Endothelial cell of umbilical vein (primary cell): ENCODE data around the gene PRKAR1B. TPM values are rescaled to one million over a fixed set of nuclear protein-coding genes. Genes with fewer than 3 reads are reported as not detected.

Experiments
- BruUV-seq: library from RNA; stranded (reverse); fragments of 400-500 nt; replicated peaks from 2 replicates; lab custom pipeline; 2021; lab: Mats Ljungman, UMichigan
- CTCF ChIA-PET: fragments of 300-600, 350-600 bp; sonication (Branson Sonifier 250); formaldehyde crosslinking; loops from one replicate; lab custom pipeline; 2021; ENCODE audit warnings: antibody characterized with exemption, inconsistent platforms; lab: Charles Lee
- POLR2A ChIA-PET: fragments of 300-600, 350-600 bp; sonication (Branson Sonifier 250); formaldehyde crosslinking; loops from one replicate; lab custom pipeline; 2021; ENCODE audit warnings: antibody characterized with exemption, inconsistent platforms; lab: Charles Lee
- DNase-seq: peaks from one replicate; pipeline ENCODE4 v3.0.0-alpha.2; 2011; ENCODE audit warnings: low read depth, low spot score
- FAIRE-seq: peaks from 2 replicates; lab custom pipeline; 2011; peaks lifted over from hg19 to GRCh38; lab: Jason Lieb, UNC
- H2AFZ ChIP-seq: 2 replicates; pipeline ENCODE4 v1.6.0; 2012; ENCODE audit warnings: low read depth, low read length, control low read depth, inconsistent platforms
- H3K27ac ChIP-seq: 2 replicates; pipeline ENCODE4 v1.5.1; 2011; ENCODE audit warnings: low read depth, mild to moderate bottlenecking, control low read depth, low read length, moderate library complexity; ENCODE audit not compliant: insufficient read depth
- H3K27me3 ChIP-seq, 2 experiments: 2 replicates each; pipeline versions ENCODE4 v1.6.0 to v1.6.1; 2011; ENCODE audit warnings: low read length in 2 of 2, mixed read lengths in 1 of 2; ENCODE audit not compliant: control insufficient read depth in 2 of 2, insufficient read depth in 2 of 2
- H3K36me3 ChIP-seq, 2 experiments: 2 replicates in 1 of 2; 3 replicates in 1 of 2; pipeline ENCODE4 v1.5.1; 2011; ENCODE audit warnings: low read length in 2 of 2, mild to moderate bottlenecking in 1 of 2, moderate library complexity in 1 of 2; ENCODE audit not compliant: control insufficient read depth in 2 of 2, insufficient read depth in 2 of 2; ENCODE audit errors: extremely low read depth in 1 of 2
- H3K4me1 ChIP-seq: 3 replicates; pipeline ENCODE4 v1.5.1; 2011; ENCODE audit warnings: mild to moderate bottlenecking, low read length; ENCODE audit not compliant: control insufficient read depth, insufficient read depth; ENCODE audit errors: extremely low read depth
- H3K4me2 ChIP-seq: 2 replicates; pipeline ENCODE4 v1.6.1; 2011; ENCODE audit warnings: low read length, control low read depth, mixed read lengths; ENCODE audit not compliant: insufficient read depth
- H3K4me3 ChIP-seq, 3 experiments: fragments of 200-600 bp in 1 of 3; sonication (generic), shearing (Covaris generic) in 1 of 3; replicated peaks in 1 of 3; 2 replicates each; pipeline ENCODE4 v1.5.1; 2011 to 2016; ENCODE audit warnings: control low read depth in 3 of 3, low read length in 3 of 3, mild to moderate bottlenecking in 2 of 3, inconsistent platforms in 1 of 3, low read depth in 1 of 3, moderate library complexity in 1 of 3; ENCODE audit not compliant: insufficient read depth in 1 of 3
- H3K79me2 ChIP-seq: 2 replicates; pipeline ENCODE4 v1.6.0; 2012; ENCODE audit warnings: low read length, inconsistent platforms; ENCODE audit not compliant: control insufficient read depth, insufficient read depth
- H3K9ac ChIP-seq: replicated peaks from 2 replicates; pipeline ENCODE3; 2011; ENCODE audit warnings: low read length, control low read depth; ENCODE audit not compliant: insufficient read depth; ENCODE audit errors: extremely low read depth
- H3K9me1 ChIP-seq: replicated peaks from 3 replicates; pipeline ENCODE4 v1.6.0; 2011; ENCODE audit warnings: mild to moderate bottlenecking, low read length; ENCODE audit not compliant: control insufficient read depth, insufficient read depth; ENCODE audit errors: extremely low read depth
- H3K9me3 ChIP-seq: replicated peaks from 2 replicates; pipeline ENCODE4 v1.5.1; 2012; ENCODE audit warnings: low read length, inconsistent platforms; ENCODE audit not compliant: control insufficient read depth, insufficient read depth
- H4K20me1 ChIP-seq: replicated peaks from 2 replicates; pipeline ENCODE3; 2011; ENCODE audit warnings: mild to moderate bottlenecking, low read length; ENCODE audit not compliant: control insufficient read depth, insufficient read depth; ENCODE audit errors: extremely low read depth
- CTCF ChIP-seq, 2 donors: IDR thresholded peaks; 1 replicate in 1 of 2; 2 replicates in 1 of 2; pipeline ENCODE4 v1.5.1; 2011; ENCODE audit warnings: low read length in 2 of 2, mild to moderate bottlenecking in 2 of 2, moderate library complexity in 2 of 2, control low read depth in 1 of 2, inconsistent platforms in 1 of 2, low read depth in 1 of 2; ENCODE audit not compliant: insufficient read depth in 1 of 2; ENCODE audit errors: extremely low read depth in 1 of 2
- POLR2AphosphoS5 ChIP-seq: IDR thresholded peaks from 2 replicates; pipeline ENCODE4 v1.6.1; 2012; ENCODE audit warnings: low read depth, mild to moderate bottlenecking, control low read depth, low read length, moderate library complexity; ENCODE audit not compliant: insufficient read depth
- dilution Hi-C: fragments of 300-500 bp; cut with MboI; formaldehyde crosslinking; loops from one replicate; pipeline ENCODE4 v1.15.0; 2019; ENCODE audit warnings: low sequenced_read_pairs; ENCODE audit not compliant: extremely low pct_ligation_motif_present
- intact Hi-C: fragments of 100-400 bp; cut with micrococcal nuclease; formaldehyde crosslinking; loops from one replicate; pipeline ENCODE4 v1.10.0; 2022
- polyA plus RNA-seq, 4 experiments: library from polyadenylated mRNA; depleted of rRNA in 3 of 4; stranded (reverse) in 3 of 4; unstranded in 1 of 4; fragments of >200 nt; gene quantifications; 2 replicates each; pipeline versions ENCODE4 v1.2.1 to v1.2.3, GENCODE V29; 2011 to 2012; ENCODE audit warnings: missing spikeins in 1 of 4
- total RNA-seq: library from RNA; stranded (reverse); gene quantifications from 2 replicates; pipeline ENCODE4 v1.2.3, GENCODE V29; 2021

The PRKAR1B gene
- total and polyA plus RNA-seq, 2 donors (not counting 3 experiments of a cell fraction or from before 2014, with no cell fraction given), result 15.4 to 29.2 TPM

- CTCF ChIA-PET, result interaction anchor here (1.0 to 1.6 kb wide), 2 partner anchors 12 to 366 kb away, joined by 3 to 4 read pairs; no protein-coding TSS in a partner anchor
- Histone ChIP-seq H2AFZ (peak overlapping the region; percentile 3), H3K36me3 (no peaks in the 10 kb centered on the region), H3K4me2 (no peak overlapping the region), H3K27ac (no peak overlapping the region), H3K4me3 (no peak overlapping the region), H3K9me1 (no peaks in the 10 kb centered on the region), H3K9ac (no peak overlapping the region), H3K27me3 (no peaks in the 10 kb centered on the region), H4K20me1 (no peaks in the 10 kb centered on the region), H3K79me2 (no peaks in the 10 kb centered on the region), H3K9me3 (no peaks in the 10 kb centered on the region), H3K4me1 (peaks cover 13% of the 10 kb centered on the region)
- intact Hi-C loops (no loop called here), dilution Hi-C loops (no loop called here)
- DNase-seq (no peak), FAIRE-seq (peak; percentile 47)
- TF ChIP-seq POLR2AphosphoS5 (no peak), CTCF (IDR thresholded peaks at IDR 0.05; ENCODE audit: extremely low read depth in 1 of 2, insufficient read depth in 1 of 2, low read depth in 1 of 2, low read length in 2 of 2) (no peak)
- POLR2A ChIA-PET, result no interaction called here
- BruUV-seq, result no TSS peak
Observed at GRCh38 chr7:699476-700170, 27.5 kb downstream of the PRKAR1B start.
